Neuronal stem cell (in vitro differentiated cells): ENCODE data around the gene RAB11FIP4.

Experiments used
- DNase-seq: peaks from one replicate; pipeline ENCODE4 v3.0.0-alpha.2; 2013; ENCODE audit warnings: low spot score
- H2AFZ ChIP-seq: one replicate; pipeline ENCODE4 v1.6.1; 2013; ENCODE audit warnings: mild to moderate bottlenecking, low read length, inconsistent platforms
- H2AK5ac ChIP-seq: 2 replicates; pipeline ENCODE4 v1.6.1; 2013; ENCODE audit warnings: low read depth, mild to moderate bottlenecking, inconsistent platforms, low read length, moderate library complexity, mixed read lengths
- H2BK120ac ChIP-seq: 2 replicates; pipeline ENCODE4 v1.6.1; 2013; ENCODE audit warnings: low read depth, mild to moderate bottlenecking, inconsistent platforms, low read length, moderate library complexity, mixed read lengths
- H2BK12ac ChIP-seq: one replicate; pipeline ENCODE4 v1.6.1; 2013; ENCODE audit warnings: low read length, inconsistent platforms
- H2BK15ac ChIP-seq: 2 replicates; pipeline ENCODE4 v1.6.1; 2013; ENCODE audit warnings: mild to moderate bottlenecking, low read length, inconsistent platforms, mixed read lengths
- H2BK5ac ChIP-seq: one replicate; pipeline ENCODE4 v1.6.1; 2013; ENCODE audit warnings: inconsistent platforms, mild to moderate bottlenecking, low read length, moderate library complexity
- H3K14ac ChIP-seq: one replicate; pipeline ENCODE4 v1.6.1; 2013; ENCODE audit warnings: low read length, inconsistent platforms
- H3K18ac ChIP-seq: 2 replicates; pipeline ENCODE4 v1.6.1; 2013; ENCODE audit warnings: low read length, inconsistent platforms
- H3K23ac ChIP-seq: 2 replicates; pipeline ENCODE4 v1.6.1; 2013; ENCODE audit warnings: low read depth, mild to moderate bottlenecking, mixed read lengths, low read length, inconsistent platforms; ENCODE audit not compliant: poor library complexity
- H3K27ac ChIP-seq: replicated peaks from 3 replicates; pipeline ENCODE4 v1.5.1; 2013; ENCODE audit warnings: low read length, inconsistent platforms
- H3K27me3 ChIP-seq, 3 experiments: 2 replicates each; pipeline ENCODE4 v1.6.1; 2013; ENCODE audit warnings: low read length in 3 of 3, mild to moderate bottlenecking in 2 of 3, inconsistent platforms in 1 of 3, low read depth in 1 of 3, mixed read lengths in 1 of 3, moderate library complexity in 1 of 3; ENCODE audit not compliant: control insufficient read depth in 3 of 3, insufficient read depth in 3 of 3
- H3K36me3 ChIP-seq, 2 donors: replicated peaks in 1 of 2; 2 replicates each; pipeline ENCODE4 v1.6.1; 2013; ENCODE audit warnings: low read length in 2 of 2; ENCODE audit not compliant: control insufficient read depth in 2 of 2, insufficient read depth in 2 of 2
- H3K4ac ChIP-seq: 2 replicates; pipeline ENCODE4 v1.6.1; 2013; ENCODE audit warnings: inconsistent platforms, mild to moderate bottlenecking, low read length, moderate library complexity
- H3K4me1 ChIP-seq, 2 donors: 1 replicate in 1 of 2; 2 replicates in 1 of 2; pipeline ENCODE4 v1.6.1; 2013; ENCODE audit warnings: low read length in 2 of 2, low read depth in 1 of 2; ENCODE audit not compliant: control insufficient read depth in 2 of 2, insufficient read depth in 1 of 2
- H3K4me2 ChIP-seq: one replicate; pipeline ENCODE4 v1.6.1; 2013; ENCODE audit warnings: mild to moderate bottlenecking, low read length, inconsistent platforms; ENCODE audit not compliant: insufficient read depth, poor library complexity, severe bottlenecking
- H3K4me3 ChIP-seq, 2 donors: 2 replicates each; pipeline ENCODE4 v1.5.1; 2013; ENCODE audit warnings: low read length in 2 of 2, mild to moderate bottlenecking in 2 of 2, inconsistent platforms in 1 of 2, moderate library complexity in 1 of 2
- H3K79me1 ChIP-seq: one replicate; pipeline ENCODE4 v1.6.1; 2013; ENCODE audit warnings: low read depth, mild to moderate bottlenecking, inconsistent platforms, low read length, moderate library complexity
- H3K9ac ChIP-seq: one replicate; pipeline ENCODE4 v1.6.1; 2013; ENCODE audit warnings: mild to moderate bottlenecking, low read depth, low read length, inconsistent platforms; ENCODE audit not compliant: poor library complexity
- H3K9me3 ChIP-seq, 2 donors: replicated peaks in 1 of 2; 2 replicates each; pipeline versions ENCODE3 to v1.6.1; 2013; ENCODE audit warnings: low read length in 2 of 2, mild to moderate bottlenecking in 2 of 2, inconsistent platforms in 1 of 2, low read depth in 1 of 2, mixed read lengths in 1 of 2, moderate library complexity in 1 of 2; ENCODE audit not compliant: control insufficient read depth in 2 of 2, insufficient read depth in 1 of 2
- H4K8ac ChIP-seq: one replicate; pipeline ENCODE4 v1.6.1; 2013; ENCODE audit warnings: low read depth, mild to moderate bottlenecking, inconsistent platforms, low read length, moderate library complexity
- H4K91ac ChIP-seq: one replicate; pipeline ENCODE4 v1.6.1; 2013; ENCODE audit warnings: low read length, low read depth, mild to moderate bottlenecking, inconsistent platforms; ENCODE audit not compliant: poor library complexity
- WGBS, 2 donors: extraction: QIAGEN DNeasy Blood & Tissue Kit; methylation state at CpG; one replicate each; pipeline ENCODE4 v1.1.7; 2013; ENCODE audit warnings: missing lambda C conversion rate in 2 of 2, mixed read lengths in 1 of 2; ENCODE audit not compliant: insufficient read length in 2 of 2, insufficient replicate concordance in 1 of 2; ENCODE audit errors: extremely low coverage in 2 of 2; 5-methylcytosine and 5-hydroxymethylcytosine counted together

The RAB11FIP4 gene

GRCh38 chr17:31457391-31458234 lies 66.1 kb downstream of the RAB11FIP4 start:
- Histone ChIP-seq H2AFZ (no peak overlapping the region), H3K4ac (no peak overlapping the region), H3K79me1 (no peaks in the 10 kb centered on the region), H3K27ac (no peak overlapping the region), H3K4me2 (no peak overlapping the region), H3K9me3 (no peaks in the 10 kb centered on the region), H4K8ac (no peak overlapping the region), H3K4me1 (peaks cover 0 to 1% of the 10 kb centered on the region in 2 donors), H4K91ac (no peak overlapping the region), H2BK5ac (no peak overlapping the region), H3K23ac (no peak overlapping the region), H2BK120ac (no peak overlapping the region), H3K4me3 (no peak overlapping the region), H2AK5ac (peak overlapping the region; percentile 24), H3K27me3 (no peaks in the 10 kb centered on the region), H2BK12ac (no peak overlapping the region), H3K14ac (no peak overlapping the region), H2BK15ac (peak overlapping the region; percentile 20), H3K36me3 (no peaks in the 10 kb centered on the region), H3K9ac (no peak overlapping the region), H3K18ac (peak overlapping the region; percentile 15)
- WGBS, 2 donors = no CpG with 5 or more reads among the region's 10 CpGs
- DNase-seq = no peak

- Histone ChIP-seq H3K9ac (no peak overlapping the region), H3K79me1 (no peaks in the 10 kb centered on the region), H3K9me3 (no peaks in the 10 kb centered on the region), H3K4me1 (no peaks in the 10 kb centered on the region), H2AFZ (no peak overlapping the region), H3K36me3 (no peaks in the 10 kb centered on the region), H3K14ac (peak overlapping the region; percentile 13), H2AK5ac (peak overlapping the region; percentile 22), H3K4ac (no peak overlapping the region), H3K4me3 (no peak overlapping the region), H3K27me3 (no peaks in the 10 kb centered on the region), H3K18ac (peak overlapping the region; percentile 33), H2BK15ac (peak overlapping the region; percentile 10), H3K23ac (no peak overlapping the region), H2BK12ac (no peak overlapping the region), H2BK5ac (no peak overlapping the region), H4K8ac (no peak overlapping the region), H2BK120ac (no peak overlapping the region), H4K91ac (peak overlapping the region; percentile 50), H3K4me2 (no peak overlapping the region), H3K27ac (no peak overlapping the region)
- no peak for DNase-seq
- no CpG with 5 or more reads among the region's 2 CpGs for whole genome bisulfite sequencing, 2 donors
Observed at GRCh38 chr17:31458829-31459228, 67.4 kb downstream of the RAB11FIP4 start.

GRCh38 chr17:31459716-31460115 lies 68.2 kb downstream of the RAB11FIP4 start:
- no peaks in the 10 kb centered on the region for H3K9me3 ChIP-seq
- no peak overlapping the region for H4K91ac ChIP-seq
- no peaks in the 10 kb centered on the region for H3K27me3 ChIP-seq
- no peak overlapping the region for H2AK5ac ChIP-seq
- H3K14ac ChIP-seq = no peak overlapping the region
- H2BK12ac ChIP-seq = no peak overlapping the region
- no peak overlapping the region for H3K9ac ChIP-seq
- no peak overlapping the region for H2BK15ac ChIP-seq
- no peak overlapping the region for H2BK5ac ChIP-seq
- H3K4me1 ChIP-seq = no peaks in the 10 kb centered on the region
- H3K18ac ChIP-seq = no peak overlapping the region
- H2AFZ ChIP-seq = no peak overlapping the region
- no peak overlapping the region for H2BK120ac ChIP-seq
- no peaks in the 10 kb centered on the region for H3K36me3 ChIP-seq
- no CpG with 5 or more reads among the region's 4 CpGs for WGBS, 2 donors
- H3K4me3 ChIP-seq = no peak overlapping the region
- no peaks in the 10 kb centered on the region for H3K79me1 ChIP-seq
- H3K27ac ChIP-seq = no peak overlapping the region
- H4K8ac ChIP-seq = no peak overlapping the region
- H3K4me2 ChIP-seq = no peak overlapping the region
- no peak overlapping the region for H3K4ac ChIP-seq
- no peak for DNase-seq
- no peak overlapping the region for H3K23ac ChIP-seq

GRCh38 chr17:31460226-31460721 lies 68.8 kb downstream of the RAB11FIP4 start:
- no peak overlapping the region for H3K18ac ChIP-seq
- no peaks in the 10 kb centered on the region for H3K79me1 ChIP-seq
- H4K91ac ChIP-seq = no peak overlapping the region
- no peak overlapping the region for H3K9ac ChIP-seq
- no peak overlapping the region for H3K14ac ChIP-seq
- H2AK5ac ChIP-seq = no peak overlapping the region
- WGBS, 2 donors = no CpG with 5 or more reads among the region's 6 CpGs
- H3K36me3 ChIP-seq = no peaks in the 10 kb centered on the region
- no peak overlapping the region for H3K4ac ChIP-seq
- H3K27ac ChIP-seq = no peak overlapping the region
- H3K4me1 ChIP-seq = no peaks in the 10 kb centered on the region
- H2BK12ac ChIP-seq = no peak overlapping the region
- H2AFZ ChIP-seq = no peak overlapping the region
- no peak overlapping the region for H3K4me2 ChIP-seq
- H3K23ac ChIP-seq = no peak overlapping the region
- no peak overlapping the region for H2BK5ac ChIP-seq
- no peak overlapping the region for H3K4me3 ChIP-seq
- no peak for DNase-seq
- H3K9me3 ChIP-seq = no peaks in the 10 kb centered on the region
- H2BK120ac ChIP-seq = no peak overlapping the region
- no peaks in the 10 kb centered on the region for H3K27me3 ChIP-seq
- H4K8ac ChIP-seq = no peak overlapping the region
- H2BK15ac ChIP-seq = no peak overlapping the region
